HG03565 (cell line): ENCODE data around the gene P3H3.

Experiments used
- ATAC-seq: cut with Tn5 transposase; IDR thresholded peaks from one replicate; pipeline ENCODE4 v1.9.1; 2021; ENCODE audit warnings: mild to moderate bottlenecking, moderate library complexity; ENCODE audit not compliant: unreplicated experiment

P3H3 gene

DNA sequence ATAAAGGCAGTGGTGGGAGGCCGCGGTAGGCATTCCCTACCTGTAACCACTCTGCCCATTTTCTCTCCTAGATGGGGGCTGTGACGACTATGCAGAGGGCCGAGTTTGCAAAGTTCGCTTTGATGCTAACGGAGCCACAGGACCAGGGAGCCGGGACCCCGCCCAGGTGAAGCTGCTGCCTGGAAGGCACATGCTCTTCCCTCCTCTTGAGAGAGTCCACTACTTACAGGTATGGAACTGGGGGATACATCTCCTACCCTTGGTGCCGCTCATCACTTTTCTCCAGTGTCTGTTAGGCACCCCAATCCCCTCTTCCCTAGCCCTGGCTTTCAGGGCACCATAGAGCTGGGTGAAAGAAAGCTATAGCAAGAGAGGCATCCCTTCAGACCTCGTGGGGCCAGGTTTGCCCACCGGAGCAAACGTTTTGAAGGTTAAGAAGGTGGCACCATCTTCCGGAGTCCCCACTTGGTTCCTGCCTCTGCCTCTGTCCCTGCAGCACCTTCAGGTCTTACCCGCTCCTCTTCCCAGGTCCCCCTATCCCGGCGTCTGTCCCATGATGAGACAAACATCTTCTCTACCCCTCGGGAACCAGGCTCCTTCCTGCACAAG lies 2.0 kb upstream of the P3H3 start:
- no peak for ATAC-seq

DNA sequence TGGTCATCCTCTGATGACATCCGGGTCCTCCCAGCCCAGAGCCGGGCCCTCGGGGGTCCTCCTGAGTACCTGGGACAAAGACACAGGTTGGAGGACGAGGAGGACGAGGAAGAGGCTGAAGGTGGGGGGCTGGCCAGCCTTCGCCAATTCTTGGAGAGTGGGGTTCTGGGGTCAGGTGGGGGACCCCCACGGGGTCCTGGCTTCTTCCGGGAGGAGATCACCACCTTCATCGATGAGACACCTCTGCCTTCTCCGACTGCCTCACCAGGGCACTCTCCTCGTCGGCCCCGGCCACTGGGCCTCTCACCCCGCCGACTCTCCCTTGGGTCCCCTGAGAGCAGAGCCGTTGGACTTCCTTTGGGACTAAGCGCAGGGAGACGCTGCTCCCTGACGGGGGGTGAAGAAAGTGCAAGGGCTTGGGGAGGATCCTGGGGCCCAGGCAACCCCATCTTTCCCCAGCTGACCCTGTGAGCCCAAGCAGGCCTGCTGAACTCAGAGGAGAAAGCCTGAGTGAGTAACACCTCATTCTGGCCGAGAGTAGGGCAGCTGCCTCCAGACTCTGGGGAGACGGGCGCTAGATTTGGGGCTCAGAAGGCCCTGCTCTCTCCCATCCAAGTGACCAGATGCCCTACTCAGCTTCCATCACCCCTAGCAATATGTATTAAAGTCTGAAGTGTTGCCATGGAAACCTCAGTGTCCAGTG lies 1.3 kb upstream of the P3H3 start:
- ATAC-seq = no peak

DNA sequence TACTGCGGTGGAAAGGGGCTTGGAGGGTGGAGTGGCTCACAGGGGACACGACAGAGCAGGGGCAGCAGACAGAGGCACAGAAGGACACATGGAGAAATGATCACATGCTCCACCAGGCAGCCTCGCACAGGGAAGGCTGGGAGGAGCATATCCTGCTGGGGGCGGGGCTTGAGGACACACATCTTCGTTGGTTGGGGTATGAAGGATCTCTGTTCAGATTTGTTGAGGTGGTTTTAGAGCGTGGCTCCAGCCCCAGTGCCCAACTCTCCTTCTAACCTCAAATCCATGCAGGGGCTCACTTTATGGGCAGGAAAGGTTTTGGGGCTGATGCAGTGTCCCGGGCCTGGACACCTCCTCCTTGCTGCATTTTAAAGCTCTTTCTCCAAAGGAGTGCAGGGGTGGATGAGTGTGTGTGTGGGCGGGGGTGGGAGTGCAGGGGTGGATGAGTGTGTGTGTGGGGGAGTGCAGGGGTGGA lies 733 bp upstream of the P3H3 start:
- ATAC-seq = no peak

DNA sequence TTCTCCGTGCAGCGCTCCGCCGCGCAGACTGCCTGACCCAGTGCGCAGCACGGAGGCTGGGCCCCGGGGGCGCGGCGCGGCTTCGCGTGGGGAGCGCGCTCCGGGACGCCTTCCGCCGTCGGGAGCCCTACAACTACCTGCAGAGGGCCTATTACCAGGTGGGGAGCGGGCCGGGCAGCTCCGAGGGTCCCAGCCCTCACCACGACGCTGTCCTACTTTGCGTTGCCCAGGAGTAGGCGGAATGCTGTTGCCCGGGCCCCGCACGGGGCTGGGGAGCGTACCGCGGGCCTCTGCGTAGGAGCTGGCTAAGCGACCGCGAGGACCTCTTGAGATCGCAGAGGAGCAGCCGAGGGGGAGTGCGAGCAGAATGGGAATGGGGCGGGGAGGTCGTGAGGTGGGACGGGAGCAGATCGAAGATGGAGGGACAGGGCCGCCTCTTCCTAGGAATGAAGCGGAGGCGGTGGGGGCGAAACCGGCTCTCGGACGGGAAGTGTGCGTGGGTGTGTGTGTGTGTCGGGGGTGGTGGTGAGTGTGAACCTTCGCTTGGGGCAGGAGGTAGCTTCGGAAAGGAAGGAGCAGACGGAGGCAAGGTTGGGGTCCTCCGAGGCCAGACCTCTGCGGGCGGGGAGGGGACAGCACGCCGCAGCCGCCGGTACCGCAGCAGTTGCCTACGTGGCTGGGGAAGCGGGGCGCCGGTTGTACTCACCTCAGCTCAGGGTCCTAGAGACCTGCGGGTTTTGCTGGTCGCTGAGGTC lies 751 bp downstream of the P3H3 start:
- no peak for ATAC-seq

DNA sequence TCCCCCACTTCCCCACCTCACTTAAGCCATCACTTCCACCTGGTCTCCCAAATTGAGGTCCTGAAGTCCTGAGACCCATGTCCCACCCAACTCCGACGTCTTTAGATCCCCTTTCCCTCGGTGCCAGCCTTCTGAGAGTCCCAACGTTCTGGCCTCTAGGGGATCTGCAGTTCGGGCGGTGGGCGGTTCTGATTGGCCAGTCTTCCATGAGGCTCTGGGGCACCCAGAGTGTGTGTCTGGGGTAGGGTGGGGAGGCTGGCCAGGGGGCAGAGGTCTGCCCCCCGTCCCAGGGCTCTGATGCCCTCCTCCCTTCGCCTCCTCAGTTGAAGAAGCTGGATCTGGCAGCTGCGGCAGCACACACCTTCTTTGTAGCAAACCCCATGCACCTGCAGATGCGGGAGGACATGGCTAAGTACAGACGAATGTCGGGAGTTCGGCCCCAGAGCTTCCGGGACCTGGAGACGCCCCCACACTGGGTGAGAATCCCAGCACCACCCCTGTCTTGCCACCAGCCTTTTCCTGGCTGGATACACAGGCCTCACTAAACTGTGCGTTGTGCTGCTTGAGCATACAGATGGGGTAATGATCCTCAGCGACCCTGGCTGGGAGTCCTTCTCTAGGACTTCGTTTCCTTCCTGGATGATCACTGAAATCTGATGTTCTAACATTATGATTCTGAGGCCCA lies 1.5 kb downstream of the P3H3 start:
- no peak for ATAC-seq

DNA sequence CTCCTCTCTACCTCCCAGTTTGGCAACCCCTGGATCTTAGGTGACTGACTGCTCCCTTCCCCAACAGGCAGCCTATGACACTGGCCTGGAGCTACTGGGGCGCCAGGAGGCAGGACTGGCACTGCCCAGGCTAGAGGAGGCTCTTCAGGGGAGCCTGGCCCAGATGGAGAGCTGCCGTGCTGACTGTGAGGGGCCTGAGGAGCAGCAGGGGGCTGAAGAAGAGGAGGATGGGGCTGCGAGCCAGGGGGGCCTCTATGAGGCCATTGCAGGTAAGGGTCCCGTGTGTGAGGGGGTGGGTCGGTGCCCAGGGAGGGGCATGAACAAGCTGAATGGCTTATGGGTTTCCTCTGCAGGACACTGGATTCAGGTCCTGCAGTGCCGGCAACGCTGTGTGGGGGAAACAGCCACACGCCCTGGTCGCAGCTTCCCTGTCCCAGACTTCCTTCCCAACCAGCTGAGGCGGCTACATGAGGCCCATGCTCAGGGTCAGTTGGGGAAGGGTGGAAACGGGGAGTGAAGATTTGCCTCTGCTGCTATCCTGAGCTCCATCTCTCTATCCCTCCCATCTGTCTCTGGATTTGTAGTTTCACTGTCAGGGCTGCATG lies 2.2 kb downstream of the P3H3 start:
- ATAC-seq = no peak

DNA sequence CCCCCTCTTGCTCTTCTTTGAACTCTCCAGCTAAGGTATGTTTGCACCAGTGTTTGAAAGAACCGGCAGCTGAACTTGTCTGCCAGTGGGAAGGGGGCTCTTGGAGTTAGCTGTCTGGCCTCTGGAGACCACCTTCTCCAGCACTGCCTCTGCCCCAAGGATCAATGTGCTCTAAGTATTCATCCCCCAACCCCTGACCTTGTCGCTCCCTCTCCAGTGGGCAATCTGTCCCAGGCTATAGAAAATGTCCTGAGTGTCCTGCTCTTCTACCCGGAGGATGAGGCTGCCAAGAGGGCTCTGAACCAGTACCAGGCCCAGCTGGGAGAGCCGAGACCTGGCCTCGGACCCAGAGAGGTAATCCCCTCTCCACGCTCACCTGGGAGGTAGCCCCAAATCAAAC lies 2.8 kb downstream of the P3H3 start:
- ATAC-seq = no peak

DNA sequence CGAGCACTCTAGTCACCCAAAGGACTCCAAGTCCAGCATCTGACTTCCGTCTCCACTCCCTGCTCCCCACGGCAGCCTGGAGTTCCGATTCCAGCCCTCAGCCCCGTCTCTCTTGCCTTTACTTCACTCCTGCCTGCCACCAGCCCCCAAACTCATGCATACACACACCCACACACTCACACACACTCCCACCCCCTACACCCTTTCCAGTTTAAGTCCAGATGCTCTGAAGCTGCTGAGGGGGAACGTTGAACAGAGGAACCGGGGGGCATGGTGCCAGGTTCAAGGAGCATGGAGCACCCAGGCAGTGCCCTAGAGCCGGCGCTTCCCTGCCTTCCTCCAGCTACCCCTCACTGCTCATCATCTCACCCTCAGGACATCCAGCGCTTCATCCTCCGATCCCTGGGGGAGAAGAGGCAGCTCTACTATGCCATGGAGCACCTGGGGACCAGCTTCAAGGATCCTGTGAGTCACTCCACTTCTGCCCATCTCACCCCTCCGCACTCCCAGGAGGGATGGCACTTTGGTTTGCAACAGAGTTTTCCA lies 3.3 kb downstream of the P3H3 start:
- no peak for ATAC-seq

DNA sequence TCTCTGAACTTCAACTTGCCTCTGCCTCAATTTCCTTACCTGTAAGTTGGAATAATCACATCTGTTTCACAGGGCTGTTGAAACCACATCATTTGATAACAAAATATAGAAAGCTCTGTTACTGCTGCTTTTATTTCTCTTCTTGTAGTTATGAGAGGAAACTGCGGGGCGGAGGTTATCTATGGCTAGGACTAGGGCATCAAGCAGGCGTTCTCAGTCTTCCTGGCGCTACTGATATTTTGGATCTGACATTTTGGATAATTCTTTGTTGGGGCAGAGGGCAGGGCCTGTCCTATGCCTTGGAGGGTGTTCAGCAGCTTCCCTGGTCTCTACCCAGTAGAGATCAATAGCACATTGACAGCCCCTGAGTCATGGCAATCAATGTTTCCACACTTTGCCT lies 3.9 kb downstream of the P3H3 start:
- no peak for ATAC-seq

DNA sequence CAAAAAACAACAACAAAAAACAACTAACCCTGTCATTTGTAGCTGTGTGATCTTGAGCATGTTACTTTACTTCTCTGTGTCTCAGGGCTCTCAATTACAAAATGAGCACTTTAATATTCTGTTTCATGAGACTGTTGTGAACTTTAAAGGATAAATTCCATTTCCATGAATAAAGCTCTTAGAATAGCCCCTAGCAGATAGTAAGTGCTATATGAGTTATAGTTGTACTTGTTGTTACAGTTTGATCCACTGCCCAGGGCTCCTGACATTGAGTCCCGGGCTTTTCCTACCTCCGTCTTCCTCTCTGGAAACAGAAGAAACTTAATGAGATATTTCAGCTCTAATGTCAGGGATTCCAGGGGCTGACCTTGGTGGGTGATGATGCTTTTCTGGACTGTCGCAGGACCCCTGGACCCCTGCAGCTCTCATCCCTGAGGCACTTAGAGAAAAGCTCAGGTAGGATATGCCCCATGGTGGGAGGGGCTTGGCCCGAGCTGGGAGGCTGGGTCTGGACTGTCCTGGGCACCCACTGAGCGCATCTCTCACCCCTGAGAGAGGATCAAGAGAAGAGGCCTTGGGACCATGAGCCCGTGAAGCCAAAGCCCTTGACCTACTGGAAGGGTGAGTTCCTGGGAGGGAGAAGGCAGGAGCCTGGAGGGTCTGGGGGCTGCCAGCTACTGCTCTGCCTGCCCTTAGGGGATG lies 5.1 kb downstream of the P3H3 start:
- ATAC-seq = no peak

DNA sequence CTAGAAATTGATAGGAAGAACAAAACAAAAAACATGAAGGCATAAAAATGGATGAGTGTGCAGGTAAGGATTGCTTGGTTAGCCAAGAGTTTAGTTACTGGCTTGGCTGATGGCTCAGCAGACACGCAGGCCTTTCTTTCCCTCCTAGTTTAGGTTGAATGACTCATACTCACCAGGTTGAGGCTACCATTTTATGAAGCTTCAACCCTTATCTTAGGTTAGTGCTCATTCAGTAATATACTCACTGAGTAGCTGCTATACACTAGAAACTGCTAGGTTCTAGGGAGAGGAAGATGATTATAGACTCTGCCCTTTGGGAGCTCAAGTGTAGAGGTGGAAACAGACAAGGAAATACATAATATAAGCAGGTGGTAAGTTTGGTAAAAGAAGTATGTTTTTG lies 6.0 kb downstream of the P3H3 start:
- ATAC-seq = no peak

DNA sequence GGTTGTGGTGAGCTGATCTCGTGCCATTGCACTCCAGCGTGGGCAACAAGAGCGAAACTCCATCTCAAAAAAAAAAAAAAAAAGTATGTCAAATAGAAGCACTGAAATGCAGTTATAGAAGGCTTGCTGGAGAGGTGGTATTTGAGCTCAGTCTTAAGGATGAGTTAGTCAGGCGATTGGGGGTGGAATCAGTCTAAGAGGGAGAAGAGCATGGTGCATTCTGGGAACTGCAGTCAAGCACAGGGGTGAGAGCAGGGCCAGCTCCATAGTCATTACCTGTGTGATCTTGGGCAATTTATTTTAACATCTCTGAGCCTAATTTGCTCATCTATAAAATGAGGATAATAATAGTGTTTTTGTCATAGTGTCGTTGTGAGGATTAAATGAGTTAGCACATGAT lies 6.7 kb downstream of the P3H3 start:
- ATAC-seq = no peak

DNA sequence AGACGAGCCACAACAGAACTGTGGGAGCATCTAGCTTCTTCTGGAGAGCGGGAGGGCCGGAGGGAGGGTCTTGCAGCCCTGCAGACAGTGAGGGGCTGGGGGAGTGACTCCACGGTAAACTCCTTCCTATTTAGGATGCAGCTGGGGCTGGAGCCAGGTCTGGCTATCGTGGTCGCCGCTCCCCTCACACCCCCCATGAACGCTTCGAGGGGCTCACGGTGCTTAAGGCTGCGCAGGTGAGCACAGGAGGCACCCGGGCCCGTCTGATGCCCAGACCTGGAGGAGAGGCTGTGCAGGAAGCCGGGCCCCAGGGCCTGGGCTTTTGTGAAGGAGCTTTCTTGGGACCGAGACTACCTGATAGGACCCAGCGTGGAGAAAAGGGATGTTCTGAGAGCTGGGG lies 8.6 kb downstream of the P3H3 start:
- ATAC-seq = no peak

DNA sequence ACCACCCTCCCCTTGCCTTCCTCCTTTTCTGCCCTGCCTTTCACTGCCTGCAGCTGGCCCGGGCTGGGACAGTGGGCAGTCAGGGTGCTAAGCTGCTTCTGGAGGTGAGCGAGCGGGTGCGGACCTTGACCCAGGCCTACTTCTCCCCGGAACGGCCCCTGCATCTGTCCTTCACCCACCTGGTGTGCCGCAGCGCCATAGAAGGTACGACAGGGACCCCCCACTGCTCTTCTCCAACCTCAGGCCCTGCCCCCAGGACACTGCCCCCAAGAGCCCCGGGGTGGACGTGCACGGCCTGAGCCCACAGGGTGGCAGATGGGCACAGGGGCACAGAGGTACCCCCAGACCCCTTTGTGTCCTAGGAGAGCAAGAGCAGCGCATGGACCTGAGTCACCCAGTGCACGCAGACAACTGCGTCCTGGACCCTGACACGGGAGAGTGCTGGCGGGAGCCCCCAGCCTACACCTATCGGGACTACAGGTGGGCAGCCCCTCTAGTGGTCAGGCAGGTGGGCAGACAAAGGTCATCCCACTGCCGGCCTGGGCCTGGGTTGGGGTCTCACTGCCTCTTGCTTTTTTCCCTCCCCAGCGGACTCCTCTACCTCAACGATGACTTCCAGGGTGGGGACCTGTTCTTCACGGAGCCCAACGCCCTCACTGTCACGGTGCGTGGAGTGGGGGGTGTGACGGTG lies 9.3 kb downstream of the P3H3 start:
- ATAC-seq = no peak

DNA sequence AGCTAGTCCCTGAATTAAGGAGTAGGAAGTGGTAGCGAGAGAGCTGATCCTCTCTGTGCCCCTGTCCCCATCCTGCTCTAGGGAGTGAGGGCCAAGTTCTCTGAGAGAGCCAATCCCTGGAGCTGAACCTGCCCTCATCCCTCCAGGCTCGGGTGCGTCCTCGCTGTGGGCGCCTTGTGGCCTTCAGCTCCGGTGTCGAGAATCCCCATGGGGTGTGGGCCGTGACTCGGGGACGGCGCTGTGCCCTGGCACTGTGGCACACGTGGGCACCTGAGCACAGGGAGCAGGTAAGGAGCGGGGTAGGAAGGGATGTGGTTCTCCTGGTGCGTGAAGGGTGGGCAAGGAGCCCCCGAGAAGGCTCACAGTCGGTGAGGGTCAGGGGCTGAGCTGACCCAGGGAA lies 10.6 kb downstream of the P3H3 start:
- no peak for ATAC-seq

DNA sequence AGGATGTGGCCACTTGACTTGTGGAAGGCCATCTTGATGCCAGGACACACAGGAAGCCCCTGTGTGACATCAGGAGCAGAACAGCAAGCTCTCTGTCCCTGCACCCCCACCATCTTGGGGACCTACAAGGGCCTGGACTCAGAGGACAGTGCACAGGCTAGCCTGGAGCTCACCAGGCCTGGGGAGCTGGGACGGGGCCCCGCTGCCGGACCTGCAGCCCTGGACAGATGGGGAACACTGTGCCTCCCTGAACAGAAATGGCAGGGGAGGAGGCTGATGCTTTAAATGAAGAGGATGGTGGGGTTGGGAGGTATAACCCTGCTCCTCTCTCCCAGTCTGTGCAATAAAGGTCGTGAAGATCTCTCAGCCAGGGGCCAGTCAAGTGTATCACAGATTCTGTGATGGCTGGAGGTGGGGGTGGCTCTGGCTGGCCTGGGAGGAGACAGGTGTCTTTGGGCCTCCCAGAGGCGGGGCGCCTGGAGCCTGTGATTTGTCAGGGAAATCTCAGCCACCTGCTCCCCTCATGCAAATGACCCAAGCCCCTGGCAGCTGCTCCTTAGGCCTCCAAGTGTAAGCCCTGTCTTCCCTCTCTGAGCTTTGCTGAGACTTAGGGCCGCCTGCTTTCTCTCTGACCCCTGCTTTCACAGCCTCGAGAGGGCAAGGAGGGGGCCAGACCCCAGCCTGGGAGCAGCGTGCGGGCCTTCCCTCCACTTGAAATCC lies 11.4 kb downstream of the P3H3 start:
- ATAC-seq = no peak

DNA sequence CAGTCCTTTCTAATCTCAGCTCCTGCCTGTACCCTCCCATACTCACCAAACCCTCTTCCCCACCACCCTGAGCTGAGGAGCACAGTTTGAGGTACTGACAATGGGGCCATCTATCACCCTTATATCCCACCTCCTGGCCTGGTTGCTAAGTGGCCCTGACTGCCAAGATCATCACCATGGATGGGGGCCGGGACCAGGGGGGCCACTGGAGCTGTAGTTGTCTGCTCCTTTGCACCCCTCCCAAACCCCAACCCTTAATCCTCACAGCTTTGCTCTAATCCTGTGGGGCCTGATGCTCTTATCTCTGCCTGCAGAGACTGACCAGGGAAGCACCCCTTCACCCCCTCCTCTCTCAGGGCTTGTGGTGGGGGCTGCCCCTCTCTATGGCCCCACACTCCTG lies 12.1 kb downstream of the P3H3 start:
- ATAC-seq = no peak

DNA sequence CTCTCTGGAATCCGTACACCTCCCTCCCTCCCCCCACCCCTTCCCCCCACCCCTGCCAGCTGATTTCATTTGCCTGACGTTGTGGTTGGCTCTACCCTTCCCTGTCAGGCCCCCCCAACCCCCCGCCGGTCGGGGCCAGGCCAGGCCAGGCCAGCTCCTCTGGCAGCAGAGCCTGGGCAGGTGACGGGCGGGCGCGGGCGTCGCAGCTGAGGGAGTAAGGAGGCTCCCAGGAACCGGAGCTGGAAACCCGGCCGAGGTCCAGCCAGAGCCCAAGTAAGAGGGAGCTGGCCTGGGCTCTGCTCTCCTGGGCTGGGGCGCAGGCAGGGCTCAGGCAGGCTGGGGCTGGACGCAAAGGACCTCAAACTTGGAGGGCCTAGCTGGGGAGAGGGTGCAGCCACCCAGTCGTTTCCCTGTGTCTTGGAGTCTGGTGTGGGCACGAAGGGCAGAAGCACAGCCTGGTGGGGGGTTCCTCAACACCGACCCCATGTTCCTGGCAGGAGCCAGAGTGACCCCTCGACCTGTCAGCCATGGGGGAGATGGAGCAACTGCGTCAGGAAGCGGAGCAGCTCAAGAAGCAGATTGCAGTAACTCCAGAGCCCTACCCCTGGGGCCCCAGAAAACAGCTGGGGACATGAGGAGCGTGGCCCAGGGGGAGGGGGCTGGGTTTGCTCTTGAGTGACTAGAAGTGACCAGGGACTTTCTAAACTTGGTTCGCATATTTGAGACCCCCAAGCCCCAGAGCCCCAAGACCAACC lies 12.7 kb downstream of the P3H3 start, which contains the start of gene GNB3:
Gene GNB3, plus strand, starts transcription at position 165 of the 755 bp plus-strand sequence. Its CDS starts 363 bp downstream, at position 528.
- ATAC-seq = no peak
